Neuronal stem cell (in vitro differentiated cells): ENCODE measurements around the gene ADAMTS15.

Experiments
- DNase-seq: peaks from one replicate; pipeline ENCODE4 v3.0.0-alpha.2; 2013; ENCODE audit warnings: low spot score
- H2AFZ ChIP-seq: one replicate; pipeline ENCODE4 v1.6.1; 2013; ENCODE audit warnings: mild to moderate bottlenecking, low read length, inconsistent platforms
- H2AK5ac ChIP-seq: 2 replicates; pipeline ENCODE4 v1.6.1; 2013; ENCODE audit warnings: low read depth, mild to moderate bottlenecking, inconsistent platforms, low read length, moderate library complexity, mixed read lengths
- H2BK120ac ChIP-seq: 2 replicates; pipeline ENCODE4 v1.6.1; 2013; ENCODE audit warnings: low read depth, mild to moderate bottlenecking, inconsistent platforms, low read length, moderate library complexity, mixed read lengths
- H2BK12ac ChIP-seq: one replicate; pipeline ENCODE4 v1.6.1; 2013; ENCODE audit warnings: low read length, inconsistent platforms
- H2BK15ac ChIP-seq: 2 replicates; pipeline ENCODE4 v1.6.1; 2013; ENCODE audit warnings: mild to moderate bottlenecking, low read length, inconsistent platforms, mixed read lengths
- H2BK5ac ChIP-seq: one replicate; pipeline ENCODE4 v1.6.1; 2013; ENCODE audit warnings: inconsistent platforms, mild to moderate bottlenecking, low read length, moderate library complexity
- H3K14ac ChIP-seq: one replicate; pipeline ENCODE4 v1.6.1; 2013; ENCODE audit warnings: low read length, inconsistent platforms
- H3K18ac ChIP-seq: 2 replicates; pipeline ENCODE4 v1.6.1; 2013; ENCODE audit warnings: low read length, inconsistent platforms
- H3K23ac ChIP-seq: 2 replicates; pipeline ENCODE4 v1.6.1; 2013; ENCODE audit warnings: low read depth, mild to moderate bottlenecking, mixed read lengths, low read length, inconsistent platforms; ENCODE audit not compliant: poor library complexity
- H3K27ac ChIP-seq: replicated peaks from 3 replicates; pipeline ENCODE4 v1.5.1; 2013; ENCODE audit warnings: low read length, inconsistent platforms
- H3K27me3 ChIP-seq, 3 experiments: 2 replicates each; pipeline ENCODE4 v1.6.1; 2013; ENCODE audit warnings: low read length in 3 of 3, mild to moderate bottlenecking in 2 of 3, inconsistent platforms in 1 of 3, low read depth in 1 of 3, mixed read lengths in 1 of 3, moderate library complexity in 1 of 3; ENCODE audit not compliant: control insufficient read depth in 3 of 3, insufficient read depth in 3 of 3
- H3K36me3 ChIP-seq, 2 donors: replicated peaks in 1 of 2; 2 replicates each; pipeline ENCODE4 v1.6.1; 2013; ENCODE audit warnings: low read length in 2 of 2; ENCODE audit not compliant: control insufficient read depth in 2 of 2, insufficient read depth in 2 of 2
- H3K4ac ChIP-seq: 2 replicates; pipeline ENCODE4 v1.6.1; 2013; ENCODE audit warnings: inconsistent platforms, mild to moderate bottlenecking, low read length, moderate library complexity
- H3K4me1 ChIP-seq, 2 donors: 1 replicate in 1 of 2; 2 replicates in 1 of 2; pipeline ENCODE4 v1.6.1; 2013; ENCODE audit warnings: low read length in 2 of 2, low read depth in 1 of 2; ENCODE audit not compliant: control insufficient read depth in 2 of 2, insufficient read depth in 1 of 2
- H3K4me2 ChIP-seq: one replicate; pipeline ENCODE4 v1.6.1; 2013; ENCODE audit warnings: mild to moderate bottlenecking, low read length, inconsistent platforms; ENCODE audit not compliant: insufficient read depth, poor library complexity, severe bottlenecking
- H3K4me3 ChIP-seq, 2 donors: 2 replicates each; pipeline ENCODE4 v1.5.1; 2013; ENCODE audit warnings: low read length in 2 of 2, mild to moderate bottlenecking in 2 of 2, inconsistent platforms in 1 of 2, moderate library complexity in 1 of 2
- H3K79me1 ChIP-seq: one replicate; pipeline ENCODE4 v1.6.1; 2013; ENCODE audit warnings: low read depth, mild to moderate bottlenecking, inconsistent platforms, low read length, moderate library complexity
- H3K9ac ChIP-seq: one replicate; pipeline ENCODE4 v1.6.1; 2013; ENCODE audit warnings: mild to moderate bottlenecking, low read depth, low read length, inconsistent platforms; ENCODE audit not compliant: poor library complexity
- H3K9me3 ChIP-seq, 2 donors: replicated peaks in 1 of 2; 2 replicates each; pipeline versions ENCODE3 to v1.6.1; 2013; ENCODE audit warnings: low read length in 2 of 2, mild to moderate bottlenecking in 2 of 2, inconsistent platforms in 1 of 2, low read depth in 1 of 2, mixed read lengths in 1 of 2, moderate library complexity in 1 of 2; ENCODE audit not compliant: control insufficient read depth in 2 of 2, insufficient read depth in 1 of 2
- H4K8ac ChIP-seq: one replicate; pipeline ENCODE4 v1.6.1; 2013; ENCODE audit warnings: low read depth, mild to moderate bottlenecking, inconsistent platforms, low read length, moderate library complexity
- H4K91ac ChIP-seq: one replicate; pipeline ENCODE4 v1.6.1; 2013; ENCODE audit warnings: low read length, low read depth, mild to moderate bottlenecking, inconsistent platforms; ENCODE audit not compliant: poor library complexity
- WGBS, 2 donors: extraction: QIAGEN DNeasy Blood & Tissue Kit; methylation state at CpG; one replicate each; pipeline ENCODE4 v1.1.7; 2013; ENCODE audit warnings: missing lambda C conversion rate in 2 of 2, mixed read lengths in 1 of 2; ENCODE audit not compliant: insufficient read length in 2 of 2, insufficient replicate concordance in 1 of 2; ENCODE audit errors: extremely low coverage in 2 of 2; 5-methylcytosine and 5-hydroxymethylcytosine counted together

ADAMTS15 gene

DNA sequence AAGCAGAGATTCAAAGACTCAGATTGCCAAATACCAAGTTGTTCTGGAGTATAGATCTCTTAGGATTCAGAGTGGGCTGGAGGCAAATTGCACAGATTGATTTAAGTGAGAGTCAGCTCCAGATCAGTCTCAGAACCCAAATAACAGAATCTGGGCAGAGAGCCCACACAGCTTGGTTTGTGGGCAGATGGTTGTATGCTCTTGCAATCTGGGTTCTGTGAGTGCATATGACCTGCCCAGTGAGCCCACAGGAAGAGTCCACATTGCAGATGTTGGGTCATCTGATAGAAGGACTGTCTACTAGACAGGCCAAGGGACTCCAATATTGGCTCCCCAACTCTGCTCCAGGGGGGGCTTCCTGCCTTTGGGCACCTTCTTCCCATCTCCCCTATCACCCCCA is 65.9 kb downstream of the ADAMTS15 start:
- no peak for DNase-seq
- H3K27me3 ChIP-seq = peaks cover 0 to 12% (median 0%) of the 10 kb centered on the region in 3 experiments

GRCh38 chr11:130514851-130515250 is 66.4 kb downstream of the ADAMTS15 start:
- no peak overlapping the region for H3K27ac ChIP-seq
- H3K4me1 ChIP-seq = peaks cover 0 to 4% of the 10 kb centered on the region in 2 donors
- H3K23ac ChIP-seq = no peak overlapping the region
- H3K27me3 ChIP-seq = peaks cover 0 to 12% (median 0%) of the 10 kb centered on the region in 3 experiments
- no peak overlapping the region for H2AK5ac ChIP-seq
- no peak overlapping the region for H3K4me2 ChIP-seq
- H2BK120ac ChIP-seq = no peak overlapping the region
- DNase-seq = no peak
- H3K14ac ChIP-seq = no peak overlapping the region
- H2AFZ ChIP-seq = no peak overlapping the region
- H2BK5ac ChIP-seq = no peak overlapping the region
- H3K18ac ChIP-seq = no peak overlapping the region
- H4K91ac ChIP-seq = no peak overlapping the region
- WGBS, 2 donors = no CpG with 5 or more reads among the region's 6 CpGs
- no peak overlapping the region for H3K4ac ChIP-seq
- H3K9me3 ChIP-seq = no peaks in the 10 kb centered on the region
- H4K8ac ChIP-seq = no peak overlapping the region
- H3K79me1 ChIP-seq = no peaks in the 10 kb centered on the region
- H3K9ac ChIP-seq = no peak overlapping the region
- no peak overlapping the region for H3K4me3 ChIP-seq
- H2BK15ac ChIP-seq = no peak overlapping the region
- H2BK12ac ChIP-seq = no peak overlapping the region
- no peaks in the 10 kb centered on the region for H3K36me3 ChIP-seq

More for the DNA sequence above, 65.9 kb downstream of the ADAMTS15 start:
- Histone ChIP-seq H2BK120ac (no peak overlapping the region), H2AFZ (no peak overlapping the region), H2AK5ac (no peak overlapping the region), H3K4me2 (no peak overlapping the region), H2BK15ac (no peak overlapping the region), H4K8ac (no peak overlapping the region), H2BK5ac (no peak overlapping the region), H4K91ac (no peak overlapping the region), H3K18ac (no peak overlapping the region), H3K23ac (no peak overlapping the region), H3K79me1 (no peaks in the 10 kb centered on the region), H3K9ac (no peak overlapping the region), H3K4me1 (peaks cover 0 to 4% of the 10 kb centered on the region in 2 donors), H2BK12ac (no peak overlapping the region), H3K4ac (no peak overlapping the region), H3K27ac (no peak overlapping the region), H3K9me3 (no peaks in the 10 kb centered on the region), H3K4me3 (no peak overlapping the region), H3K36me3 (no peaks in the 10 kb centered on the region), H3K14ac (no peak overlapping the region)

DNA sequence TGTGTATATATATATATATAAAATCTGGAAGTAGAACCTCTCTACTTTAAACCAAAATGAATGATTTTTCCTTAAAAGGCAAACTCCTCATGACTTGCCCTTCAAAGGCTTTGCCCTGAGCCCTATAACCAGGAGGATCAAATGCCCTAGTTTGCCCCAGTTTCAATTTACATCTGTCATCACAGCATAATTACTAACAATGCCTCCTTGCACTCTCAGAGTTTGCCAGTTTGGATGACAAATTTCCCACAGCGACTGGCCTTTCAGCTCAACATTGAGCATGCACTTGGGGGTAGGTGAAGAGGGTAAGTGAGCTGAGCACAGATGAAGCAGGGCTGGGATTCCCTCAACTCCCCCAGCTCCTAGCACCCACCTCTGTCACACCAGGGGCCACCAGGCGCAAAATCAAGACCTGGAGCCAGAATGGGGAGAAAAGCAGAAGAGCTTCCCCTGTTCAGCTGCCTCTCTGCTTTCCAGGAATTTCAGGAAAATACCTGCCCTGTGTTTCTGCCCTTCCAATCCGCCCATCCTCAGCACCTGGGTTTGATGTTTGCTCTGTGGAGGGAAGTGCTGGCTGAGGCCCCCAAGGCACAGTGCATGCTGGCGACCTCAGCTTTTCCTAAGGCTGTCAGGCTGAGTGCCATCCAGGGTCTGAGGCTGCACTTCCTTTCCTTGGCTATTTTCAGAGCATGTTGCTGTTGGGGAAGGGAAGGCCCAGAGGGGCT is 67.5 kb downstream of the ADAMTS15 start:
- no peak overlapping the region for H4K8ac ChIP-seq
- H3K18ac ChIP-seq = peak overlapping the region; percentile 5
- peaks cover 0 to 12% (median 0%) of the 10 kb centered on the region in 3 experiments for H3K27me3 ChIP-seq
- H2BK12ac ChIP-seq = no peak overlapping the region
- H3K36me3 ChIP-seq = no peaks in the 10 kb centered on the region
- no peak for DNase-seq
- no peak overlapping the region for H2AK5ac ChIP-seq
- peak overlapping the region; percentile 65 for H4K91ac ChIP-seq
- peaks cover 0 to 4% of the 10 kb centered on the region in 2 donors for H3K4me1 ChIP-seq
- no peak overlapping the region for H2BK5ac ChIP-seq
- H3K14ac ChIP-seq = no peak overlapping the region
- no peak overlapping the region for H2BK15ac ChIP-seq
- no peak overlapping the region for H2AFZ ChIP-seq
- no peak overlapping the region for H3K4me2 ChIP-seq
- no peak overlapping the region for H2BK120ac ChIP-seq
- no peaks in the 10 kb centered on the region for H3K79me1 ChIP-seq
- no peak overlapping the region for H3K23ac ChIP-seq
- WGBS, 2 donors = no CpG with 5 or more reads among the region's 4 CpGs
- no peaks in the 10 kb centered on the region for H3K9me3 ChIP-seq
- H3K4ac ChIP-seq = no peak overlapping the region
- no peak overlapping the region for H3K4me3 ChIP-seq
- no peak overlapping the region for H3K9ac ChIP-seq
- H3K27ac ChIP-seq = no peak overlapping the region

DNA sequence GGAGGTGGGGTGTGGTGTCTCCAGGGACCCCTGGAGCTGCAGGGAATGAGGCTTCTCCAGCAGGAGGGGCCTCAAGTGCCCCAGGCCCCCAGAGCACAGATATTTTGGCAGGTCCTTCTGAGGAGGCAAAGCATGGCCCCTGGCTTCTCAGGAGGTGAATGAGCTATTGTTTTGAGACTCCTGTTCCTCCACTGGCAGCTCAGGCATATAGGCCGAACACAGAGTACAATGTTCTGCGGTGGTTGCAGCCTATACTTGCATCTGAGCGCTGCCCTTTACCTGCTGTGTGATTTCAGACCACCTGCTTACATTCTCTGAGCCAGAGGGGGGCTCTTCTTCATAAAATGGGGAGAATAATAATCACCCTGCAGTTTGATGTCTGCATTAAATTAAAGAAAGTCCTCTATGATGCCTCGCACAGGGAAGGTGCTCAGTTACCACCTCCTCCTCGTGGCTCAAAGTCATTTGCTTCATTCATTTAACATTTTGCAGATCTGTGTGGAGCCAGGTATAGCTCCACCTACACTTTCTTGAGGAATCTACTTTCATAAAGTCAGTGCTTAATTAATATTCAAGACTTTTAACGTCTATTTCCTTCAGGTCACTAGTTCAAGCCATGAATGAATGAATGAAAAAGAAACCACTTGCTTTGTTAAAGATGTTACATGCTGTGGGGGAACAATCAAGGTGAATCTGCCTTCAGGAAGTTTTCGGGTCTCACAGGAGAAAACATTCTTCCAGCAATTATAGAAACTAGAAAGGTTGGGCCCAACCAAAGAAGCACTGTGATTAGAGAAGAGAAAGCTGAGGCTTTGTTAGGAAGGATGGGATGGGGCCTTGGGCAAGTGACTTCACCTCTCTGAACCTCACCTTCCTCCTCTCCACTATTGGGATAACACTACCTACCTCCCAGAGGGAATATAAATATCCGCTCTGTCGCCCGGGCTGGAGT is 68.4 kb downstream of the ADAMTS15 start:
- Histone ChIP-seq H3K27me3 (peaks cover 0 to 11% (median 0%) of the 10 kb centered on the region in 3 experiments), H3K9me3 (no peaks in the 10 kb centered on the region), H2BK15ac (no peak overlapping the region), H3K4me2 (no peak overlapping the region), H2BK120ac (no peak overlapping the region), H3K36me3 (no peaks in the 10 kb centered on the region), H2AFZ (no peak overlapping the region), H3K18ac (peak overlapping the region; percentile 5), H3K4me3 (no peak overlapping the region), H3K23ac (no peak overlapping the region), H2BK5ac (no peak overlapping the region), H3K4ac (no peak overlapping the region), H3K27ac (no peak overlapping the region), H3K79me1 (no peaks in the 10 kb centered on the region), H2BK12ac (no peak overlapping the region), H3K4me1 (peaks cover 0 to 4% of the 10 kb centered on the region in 2 donors), H3K9ac (no peak overlapping the region), H2AK5ac (no peak overlapping the region), H4K8ac (no peak overlapping the region), H3K14ac (no peak overlapping the region), H4K91ac (no peak overlapping the region)
- no CpG with 5 or more reads among the region's 10 CpGs for WGBS, 2 donors
- no peak for DNase-seq
